K562 treated with DMSO at 1 percent for 24 hours (cell line): ENCODE data around the gene CCNF. TPM values are rescaled to one million over a fixed set of nuclear protein-coding genes. Genes with fewer than 3 reads are reported as not detected.

ENCODE experiments used
- total RNA-seq: library from RNA; unstranded; fragments of 300-600 nt; gene quantifications from 2 replicates; pipeline ENCODE4 v1.2.3, GENCODE V29; 2022; ENCODE audit warnings: low read depth; ENCODE audit not compliant: insufficient read depth

The CCNF gene
- total RNA-seq: 49.2 and 49.5 TPM in 2 replicates

GRCh38 chr16:2429034-2429770, at the start of gene CCNF:
CCNF (plus strand) TSS chr16:2429447; CDS start chr16:2429482, 35 bp downstream.

GRCh38 chr16:2459647-2460390, 30.6 kb downstream of the CCNF start, which contains the start of gene TEDC2:
TEDC2 (plus strand) TSS chr16:2460109; CDS start chr16:2460145, 36 bp downstream.

GRCh38 chr16:2471016-2471652, 41.9 kb downstream of the CCNF start, which contains the start of gene NTN3:
NTN3 (plus strand) TSS chr16:2471297; CDS start chr16:2471702, 405 bp downstream.

GRCh38 chr16:2474877-2475412, 45.7 kb downstream of the CCNF start, which contains the start of gene TBC1D24:
TBC1D24 (plus strand) TSS chr16:2475127; CDS start chr16:2496149, 21,022 bp downstream.

Other genes starting within 250 kb of the CCNF start
- 2.6 and 3.7 TPM in 2 replicates for gene CASKIN1, start 232.8 kb upstream of the CCNF start, total RNA-seq
- 58.9 and 88.9 TPM in 2 replicates for gene MLST8, start 224.0 kb upstream of the CCNF start, total RNA-seq
- gene BRICD5, start 218.6 kb upstream of the CCNF start, total RNA-seq: 12.8 and 15.0 TPM in 2 replicates
- 90.8 and 100 TPM in 2 replicates for gene PGP, start 214.6 kb upstream of the CCNF start, total RNA-seq
- 49.6 and 60.2 TPM in 2 replicates for gene E4F1, start 205.9 kb upstream of the CCNF start, total RNA-seq
- 5.9 and 7.8 TPM in 2 replicates for gene DNASE1L2, start 193.0 kb upstream of the CCNF start, total RNA-seq
- gene ECI1, start 177.9 kb upstream of the CCNF start, total RNA-seq: 445 and 473 TPM in 2 replicates
- gene RNPS1, start 161.3 kb upstream of the CCNF start, total RNA-seq: 229 and 242 TPM in 2 replicates
- gene ABCA3, start 88.7 kb upstream of the CCNF start, total RNA-seq: 30.6 and 32.9 TPM in 2 replicates
- gene TEDC2, start 30.7 kb downstream of the CCNF start, total RNA-seq: 31.1 and 36.0 TPM in 2 replicates
- 0.13 and 0.32 TPM in 2 replicates for gene NTN3, start 41.9 kb downstream of the CCNF start, total RNA-seq
- 14.7 and 16.0 TPM in 2 replicates for gene TBC1D24, start 45.7 kb downstream of the CCNF start, total RNA-seq
- gene ATP6V0C, start 84.5 kb downstream of the CCNF start, total RNA-seq: 594 and 612 TPM in 2 replicates
- gene AMDHD2, start 90.9 kb downstream of the CCNF start, total RNA-seq: 43.8 and 48.8 TPM in 2 replicates
- gene CEMP1, start 102.0 kb downstream of the CCNF start, total RNA-seq: 7.2 and 13.5 TPM in 2 replicates
- 27.4 and 29.9 TPM in 2 replicates for gene PDPK1, start 108.6 kb downstream of the CCNF start, total RNA-seq